Suppressor macrophage (primary cell): ENCODE data around the gene MX1.

Experiments used
- DNase-seq, 4 experiments: peaks; one replicate each; pipeline ENCODE4 v3.0.0-alpha.2; 2020 to 2022
- total RNA-seq, 17 experiments: gene quantifications; one replicate each; lab custom pipeline; 2026; ENCODE audit warnings: mixed read lengths in 6 of 17, inconsistent platforms in 3 of 17; lab: John Stamatoyannopoulos, UW

The MX1 gene
- total RNA-seq, result 12.0 to 2,838 (median 47.3) reads per million in 17 experiments

GRCh38 chr21:41425954-41426675, at the start of gene MX1:
MX1 (plus strand) TSS chr21:41426239; CDS start chr21:41432071, 5,832 bp downstream.
- DNase-seq, result peak; percentile 43 to 74 (median 58)

GRCh38 chr21:41377715-41378114, 48.3 kb upstream of the MX1 start:
- DNase-seq, result no peak

GRCh38 chr21:41378849-41379248, 47.2 kb upstream of the MX1 start:
- no peak for DNase-seq

- no peak for DNase-seq
These were observed 46.1 kb upstream of the MX1 start for GRCh38 chr21:41379901-41380300.

- DNase-seq, result no peak
These were observed 44.3 kb upstream of the MX1 start for GRCh38 chr21:41381731-41382130.

GRCh38 chr21:41387042-41387819, 38.8 kb upstream of the MX1 start:
- peak in 1 of 4 experiments; percentile 1 for DNase-seq

GRCh38 chr21:41387824-41388223, 38.2 kb upstream of the MX1 start:
- DNase-seq, result no peak

GRCh38 chr21:41388259-41388658, 37.8 kb upstream of the MX1 start:
- DNase-seq, result no peak

- DNase-seq, result no peak
These were observed 35.9 kb upstream of the MX1 start for GRCh38 chr21:41390043-41390639.

GRCh38 chr21:41393876-41394465, 32.1 kb upstream of the MX1 start:
- DNase-seq, result no peak

GRCh38 chr21:41396558-41397075, 29.4 kb upstream of the MX1 start:
- peak; percentile 81 to 93 (median 92) for DNase-seq

- DNase-seq, result peak; percentile 71 to 86 (median 74)
These were observed 28.6 kb upstream of the MX1 start for GRCh38 chr21:41397471-41397891.

- peak in 1 of 4 experiments; percentile 1 for DNase-seq
These were observed 27.8 kb upstream of the MX1 start for GRCh38 chr21:41398251-41398650.

GRCh38 chr21:41398831-41399230, 27.2 kb upstream of the MX1 start:
- peak in 1 of 4 experiments; percentile 12 for DNase-seq

- DNase-seq, result peak in 1 of 4 experiments; percentile 4
These were observed 26.7 kb upstream of the MX1 start for GRCh38 chr21:41399246-41399800.

- DNase-seq, result peak in 1 of 4 experiments; percentile 0
These were observed 23.8 kb upstream of the MX1 start for GRCh38 chr21:41402231-41402630.

GRCh38 chr21:41402796-41403195, 23.2 kb upstream of the MX1 start:
- DNase-seq, result no peak

GRCh38 chr21:41403331-41403730, 22.7 kb upstream of the MX1 start:
- peak in 1 of 4 experiments; percentile 1 for DNase-seq

- DNase-seq, result peak in 1 of 4 experiments; percentile 1
These were observed 22.1 kb upstream of the MX1 start for GRCh38 chr21:41403966-41404365.

GRCh38 chr21:41405321-41405720, 20.7 kb upstream of the MX1 start:
- DNase-seq, result peak; percentile 21 to 59 (median 58)

- peak; percentile 80 to 90 (median 88) for DNase-seq
These were observed 19.7 kb upstream of the MX1 start for GRCh38 chr21:41406340-41406739.
